SH-SY5Y (cell line): ENCODE measurements around the gene FRMD4A.

Experiments
- GATA2 ChIP-seq: IDR thresholded peaks from 2 replicates; pipeline ENCODE4 v1.6.1; 2011; ENCODE audit warnings: mild to moderate bottlenecking, low read depth, low read length
- GATA3 ChIP-seq: IDR thresholded peaks from 2 replicates; pipeline ENCODE4 v1.6.1; 2011; ENCODE audit warnings: low read depth, mild to moderate bottlenecking, low read length, moderate library complexity

The FRMD4A gene

DNA sequence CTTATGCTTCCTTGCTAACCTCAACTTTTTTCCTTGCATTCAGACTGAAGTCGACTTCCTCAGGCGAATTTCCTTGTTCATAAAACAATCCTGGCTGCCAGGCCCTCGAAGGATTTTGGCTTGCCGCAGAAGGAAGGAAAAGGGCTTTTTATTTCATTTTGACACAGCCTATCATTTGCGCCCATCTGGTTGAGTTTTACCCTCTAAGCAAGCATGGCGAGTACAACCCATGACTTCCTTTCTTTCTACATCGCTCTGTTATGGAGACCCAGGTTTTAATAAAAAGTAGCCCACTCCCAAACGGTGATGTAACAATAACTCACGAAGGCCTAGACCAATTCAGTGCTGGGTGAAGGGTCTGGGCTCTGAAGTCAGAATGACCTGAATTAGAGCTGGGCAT lies 634.7 kb downstream of the FRMD4A start:
- TF ChIP-seq GATA2, result no peak
- TF ChIP-seq GATA3, result no peak

DNA sequence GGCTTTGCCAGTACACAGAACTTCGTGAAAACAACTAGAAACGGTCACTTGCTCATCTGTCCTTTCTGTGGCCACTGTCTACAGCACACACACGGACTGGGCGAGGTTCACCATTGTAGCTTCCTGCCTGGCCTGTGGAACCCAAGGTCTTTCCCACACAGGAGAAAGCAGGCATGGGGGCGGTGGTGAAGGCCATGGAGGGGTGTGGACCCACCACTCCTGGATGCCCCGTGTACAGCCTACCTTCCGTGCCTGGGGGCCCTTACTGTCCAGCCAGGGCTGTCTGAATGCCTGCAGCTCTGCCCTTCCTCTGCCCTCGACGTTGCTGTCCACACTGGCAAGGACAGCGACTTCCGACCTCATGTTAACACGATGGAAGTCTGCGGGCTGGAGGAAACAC lies 635.1 kb downstream of the FRMD4A start:
- no peak for TF ChIP-seq GATA3

DNA sequence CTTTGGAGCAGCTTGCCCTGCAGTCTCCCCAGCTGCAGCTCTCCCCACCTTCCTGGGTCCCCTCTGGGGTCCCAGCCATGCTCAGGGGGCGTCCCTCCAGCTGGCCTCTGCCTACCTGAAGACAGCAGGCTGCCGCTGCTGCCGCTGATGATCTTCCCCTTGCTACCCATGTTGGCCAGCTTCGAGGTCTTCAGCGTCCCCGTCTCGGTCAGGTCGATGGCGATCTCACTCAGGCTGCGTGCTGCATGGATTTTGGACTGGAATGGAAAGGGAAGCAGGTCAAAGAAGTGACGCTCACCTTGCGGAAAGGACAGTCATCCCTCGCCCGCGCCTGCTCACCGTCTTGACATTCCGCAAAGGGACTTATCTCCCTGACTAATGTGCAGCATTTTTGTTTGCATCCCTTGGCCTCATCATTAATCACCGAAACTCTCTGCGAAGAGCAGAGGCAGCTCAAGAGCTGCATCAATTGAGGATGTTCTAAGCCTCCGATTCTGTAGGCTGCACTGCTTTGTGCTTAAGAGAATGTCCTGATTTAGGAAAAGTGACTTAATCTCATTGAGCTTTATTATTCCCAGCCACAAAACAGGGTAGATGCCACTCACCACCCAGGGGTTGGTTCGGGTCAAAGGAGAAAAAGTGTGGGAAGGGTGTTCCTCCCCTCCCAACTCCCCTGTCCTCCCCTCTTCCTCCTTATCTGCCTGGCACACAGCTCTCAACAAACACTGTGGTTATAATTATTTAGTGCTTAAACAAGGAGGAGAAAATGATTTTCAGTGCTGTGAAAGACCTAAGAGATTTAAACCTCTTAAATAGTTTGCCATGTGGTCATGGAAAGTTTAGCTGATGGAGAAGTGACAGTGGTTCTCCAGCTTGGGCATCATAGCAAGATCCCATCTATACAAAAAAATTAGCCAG lies 636.7 kb downstream of the FRMD4A start:
- TF ChIP-seq GATA2 (no peak), GATA3 (no peak)

DNA sequence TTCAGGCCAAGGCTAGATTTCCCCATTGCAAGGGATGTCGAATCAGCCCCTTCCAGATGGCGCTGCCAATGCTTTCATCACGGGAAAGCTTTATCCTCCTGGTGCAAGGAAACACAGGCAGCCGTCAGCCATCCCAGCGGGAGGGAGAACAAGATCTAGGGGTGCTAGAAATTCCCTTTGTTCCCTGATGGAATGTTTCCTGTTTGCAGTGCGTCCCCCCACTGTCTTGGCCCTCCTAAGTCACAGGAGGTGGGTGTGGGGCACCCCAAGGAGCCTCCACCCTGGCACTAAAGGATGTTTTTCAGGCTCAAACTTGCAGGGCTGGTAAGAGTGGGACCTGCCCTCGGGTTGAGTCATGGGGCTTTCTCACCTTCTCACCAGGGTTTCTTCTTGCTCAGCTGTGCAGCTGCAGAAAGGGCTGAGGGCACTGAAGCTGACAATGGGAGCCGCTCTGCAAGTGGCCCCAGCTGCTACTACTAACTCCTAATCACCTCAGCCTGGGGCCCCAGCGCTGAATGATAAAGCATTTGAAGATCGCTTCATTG lies 640.4 kb downstream of the FRMD4A start:
- no peak for TF ChIP-seq GATA3
- no peak for TF ChIP-seq GATA2

DNA sequence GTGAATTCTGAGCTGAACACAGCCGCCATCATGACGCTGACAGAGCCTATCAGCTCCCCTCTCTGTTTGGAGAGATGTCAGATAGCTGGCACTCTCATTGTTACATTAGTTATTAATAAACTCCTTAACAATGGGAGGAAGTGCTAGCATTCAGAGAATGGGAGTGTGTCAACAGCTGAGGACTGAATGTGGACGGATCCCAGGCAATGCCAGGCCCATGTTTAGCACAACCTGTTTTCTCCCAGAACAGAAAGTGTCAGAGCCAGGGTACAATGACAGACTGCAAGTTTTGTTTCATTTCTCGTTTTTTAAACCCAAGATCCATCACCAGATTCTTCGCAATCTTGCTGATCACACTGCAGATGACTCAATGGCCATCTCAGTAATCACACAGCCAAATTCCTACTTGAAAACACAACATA lies 644.4 kb downstream of the FRMD4A start:
- no peak for TF ChIP-seq GATA3
- TF ChIP-seq GATA2, result no peak

DNA sequence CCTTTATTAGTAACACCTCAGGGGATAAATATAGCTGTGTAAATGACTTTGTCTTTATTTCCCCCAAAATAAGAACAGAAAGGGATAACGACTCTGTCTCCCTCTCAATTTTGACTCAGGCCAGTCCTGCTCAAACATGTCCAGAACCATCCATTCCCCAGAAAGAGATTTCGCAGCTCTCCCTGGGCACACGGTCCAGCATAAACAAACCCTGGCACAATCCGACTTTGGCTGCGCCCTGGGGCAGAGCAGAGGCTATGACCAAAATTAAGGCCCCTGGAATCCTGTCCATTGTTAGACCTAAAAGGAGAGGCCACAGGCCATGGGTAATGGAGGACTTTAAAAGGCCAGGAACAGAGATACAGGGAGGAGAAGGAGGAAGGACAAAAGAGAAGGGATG lies 644.8 kb downstream of the FRMD4A start:
- TF ChIP-seq GATA2, result no peak
- TF ChIP-seq GATA3, result no peak

DNA sequence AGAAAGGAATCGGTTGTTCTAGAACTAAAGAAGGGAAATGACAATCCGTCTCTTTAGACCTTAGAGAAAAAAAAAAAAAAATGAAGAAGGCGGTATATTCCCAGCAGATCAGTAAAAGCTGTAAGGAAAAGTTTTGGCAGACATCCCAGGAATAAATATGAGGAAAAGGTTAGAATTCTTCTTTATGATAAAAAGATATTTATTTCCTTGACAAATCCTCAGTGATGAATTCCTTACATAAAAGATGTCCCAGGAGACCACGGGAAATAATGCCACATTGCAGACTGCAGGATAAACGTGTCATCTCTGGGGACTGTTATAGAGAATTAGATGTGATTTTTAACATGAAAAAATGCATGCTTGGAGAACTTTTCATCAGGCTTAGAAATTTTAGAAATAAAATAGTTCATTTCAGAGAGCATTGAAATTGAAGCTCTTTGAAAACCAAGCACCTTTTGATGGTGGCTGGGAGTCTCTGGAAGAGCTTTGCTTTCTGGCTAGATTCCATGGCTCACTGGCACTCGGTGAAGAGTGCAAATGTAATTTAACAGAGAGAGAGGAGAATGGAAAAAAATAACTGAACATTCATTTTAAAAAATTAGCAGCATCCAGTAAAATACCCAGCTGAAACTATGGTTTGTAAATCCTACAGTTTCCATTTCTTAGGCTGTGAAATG lies 645.8 kb downstream of the FRMD4A start:
- no peak for TF ChIP-seq GATA3
- TF ChIP-seq GATA2, result no peak

DNA sequence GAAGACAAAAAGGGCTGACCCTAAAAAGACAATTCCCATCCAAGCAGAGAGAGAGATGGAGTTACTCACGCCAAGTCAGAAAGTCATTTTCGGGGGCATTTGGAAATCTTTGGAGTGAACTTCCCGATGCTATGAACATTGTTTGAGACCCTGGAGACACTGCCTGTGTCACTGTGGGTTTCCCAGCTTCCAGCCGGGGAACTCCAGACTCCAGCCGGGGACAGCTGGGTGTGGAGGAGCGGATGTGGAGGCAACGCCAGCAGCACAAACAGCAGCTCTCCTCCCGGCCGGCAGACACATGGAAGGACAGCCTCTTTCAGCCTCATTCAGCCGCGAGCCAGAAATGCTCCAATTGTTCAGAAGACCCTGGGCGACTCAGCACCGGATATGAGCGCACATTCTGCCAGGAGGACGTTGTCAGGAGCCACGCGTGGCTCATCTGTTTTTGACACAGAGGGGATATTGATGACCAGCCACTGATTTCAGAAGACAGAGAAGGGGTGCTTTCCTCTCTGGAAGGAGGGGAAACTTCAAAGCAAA lies 646.4 kb downstream of the FRMD4A start:
- TF ChIP-seq GATA2, result no peak

DNA sequence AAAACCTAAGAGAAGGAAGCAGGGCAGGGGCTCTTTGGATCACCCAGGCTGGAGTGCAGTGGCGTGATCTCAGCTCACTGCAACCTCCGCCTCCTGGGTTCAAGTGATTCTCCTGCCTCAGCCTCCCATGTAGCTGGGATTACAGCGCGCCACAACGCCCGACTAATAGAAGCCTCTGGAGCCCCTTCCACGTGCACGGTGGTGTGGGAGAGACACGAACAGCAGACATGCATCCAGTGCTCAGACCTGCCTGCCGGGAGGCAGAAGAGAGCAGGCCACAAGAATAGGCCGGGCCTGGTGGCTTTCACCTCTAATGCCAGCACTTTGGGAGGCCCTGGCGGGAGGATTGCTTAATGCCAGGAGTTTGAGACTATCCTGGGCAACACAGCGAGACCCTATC lies 647.7 kb downstream of the FRMD4A start:
- TF ChIP-seq GATA3 (no peak), GATA2 (no peak)

DNA sequence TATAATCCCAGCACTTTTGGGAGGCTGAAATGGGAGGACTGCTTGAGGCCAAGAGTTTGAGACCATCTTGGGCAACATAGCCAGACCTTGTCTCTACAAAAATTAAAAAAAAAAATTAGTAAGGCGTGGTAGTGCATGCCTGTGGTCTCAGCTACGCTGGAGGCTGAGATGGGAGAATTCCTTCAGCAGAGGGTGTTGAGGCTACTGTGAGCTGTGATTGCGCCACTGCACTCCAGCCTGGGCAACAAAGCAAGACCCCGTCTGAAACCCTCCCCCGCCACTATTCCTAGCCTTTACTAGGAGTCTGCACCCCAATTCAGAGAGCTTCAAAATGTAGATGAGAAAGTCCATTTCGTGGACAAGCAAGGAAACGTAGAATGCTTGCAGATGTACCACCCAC lies 648.8 kb downstream of the FRMD4A start:
- TF ChIP-seq GATA2 (no peak), GATA3 (no peak)

DNA sequence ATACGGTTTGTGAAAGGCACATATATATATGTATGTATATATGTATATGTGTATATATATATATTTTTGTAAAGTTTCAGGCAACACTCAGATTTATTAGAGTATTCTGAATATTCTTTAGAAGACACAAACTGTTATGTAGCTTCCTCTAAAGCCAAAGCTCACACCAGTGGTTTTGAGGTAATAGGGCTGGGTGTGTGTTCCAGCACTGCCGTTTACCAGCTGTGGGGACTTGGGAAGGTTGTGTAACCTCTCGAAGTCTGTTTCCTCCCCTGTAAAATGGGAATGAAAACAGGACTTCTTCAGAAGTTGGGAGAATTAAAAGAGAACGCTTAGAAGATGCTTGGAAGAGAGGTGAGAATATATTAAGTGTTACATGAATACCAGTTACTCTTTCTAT lies 649.2 kb downstream of the FRMD4A start:
- no peak for TF ChIP-seq GATA3
- no peak for TF ChIP-seq GATA2

DNA sequence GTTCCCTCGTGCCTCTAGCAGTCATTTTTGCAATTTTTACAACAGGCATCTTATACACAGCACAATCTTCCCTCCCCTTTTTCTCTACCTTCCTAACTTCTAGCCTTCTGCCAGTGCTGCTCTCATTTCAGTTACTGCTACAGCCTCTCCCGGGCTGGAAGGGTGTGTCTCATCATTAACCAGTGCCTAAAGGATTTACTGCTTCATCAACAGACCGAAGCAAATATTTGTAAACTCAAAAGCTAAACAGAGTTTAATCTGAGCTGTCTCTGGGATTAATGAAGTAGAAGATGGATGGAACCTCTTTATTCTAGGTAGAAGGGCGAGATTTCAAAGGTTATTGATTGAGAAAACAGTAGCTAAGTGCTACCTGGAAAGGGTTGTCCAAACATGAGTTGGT lies 649.6 kb downstream of the FRMD4A start:
- TF ChIP-seq GATA3 (no peak), GATA2 (no peak)

DNA sequence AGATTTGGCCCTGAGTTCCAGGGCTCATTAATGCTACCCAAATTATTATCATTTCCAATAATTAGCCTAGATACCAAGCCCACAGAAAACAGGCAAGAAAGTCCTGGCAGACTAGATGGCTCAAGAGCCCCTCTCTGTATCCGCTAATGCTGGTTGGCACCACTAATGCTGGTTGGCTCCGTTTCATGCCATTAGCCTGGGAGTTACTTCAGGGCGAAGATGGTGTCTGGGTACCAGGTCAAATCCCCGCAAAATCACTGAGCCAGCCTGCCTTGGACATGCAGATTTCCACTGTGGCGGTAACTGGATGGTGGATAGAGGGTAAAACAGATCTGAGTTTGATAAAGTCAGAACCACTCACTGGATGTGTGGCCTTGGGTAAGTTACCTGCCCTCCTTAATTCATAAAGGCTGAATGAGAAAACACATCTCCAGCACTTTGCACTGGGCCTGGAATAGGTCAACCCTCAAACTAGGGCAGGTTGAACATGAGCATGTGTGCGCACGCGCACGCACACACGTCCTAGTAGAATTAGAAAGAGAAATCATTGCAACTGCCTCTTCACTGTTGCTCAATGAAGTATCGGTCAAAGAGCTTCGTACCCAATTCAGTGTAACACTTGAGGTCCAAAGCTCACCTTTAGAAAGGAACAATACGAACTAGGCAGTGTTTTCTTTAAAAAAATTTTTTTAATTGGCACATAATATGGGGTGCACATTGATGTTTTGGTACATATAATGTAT lies 652.5 kb downstream of the FRMD4A start:
- no peak for TF ChIP-seq GATA3
- no peak for TF ChIP-seq GATA2
